HepG2 (cell line): ENCODE results near the gene OAT. TPM values are rescaled to one million over a fixed set of nuclear protein-coding genes. Genes with fewer than 3 reads are reported as not detected.
A peak's percentile ranks its signal among the peaks of the same experiment; 100 is the strongest.

ENCODE experiments used
- ATAC-seq: fragments of 200-7000 bp; cut with Tn5 transposase; 3 replicates; pipeline ENCODE4 v1.9.1; 2020; ENCODE audit warnings: mild to moderate bottlenecking, moderate library complexity
- BruUV-seq: library from RNA; stranded (reverse); fragments of 400-500 nt; replicated peaks from 2 replicates; lab custom pipeline; 2021; lab: Mats Ljungman, UMichigan
- CTCF ChIA-PET: fragments of 300-600 bp; formaldehyde crosslinking; extraction: SDS; loops from one replicate; lab custom pipeline; 2021; ENCODE audit warnings: low total read pairs, inconsistent platforms, low intra/inter-chr PET ratio; lab: Yijun Ruan, JAX
- POLR2A ChIA-PET: fragments of 350-600 bp; sonication (Branson Sonifier 250); formaldehyde crosslinking; loops from one replicate; lab custom pipeline; 2020; ENCODE audit warnings: antibody characterized with exemption, inconsistent platforms; lab: Yijun Ruan, JAX
- DNase-seq: peaks from one replicate; pipeline ENCODE4 v3.0.0-alpha.2; 2015; ENCODE audit warnings: low spot score
- FAIRE-seq: peaks from 3 replicates; lab custom pipeline; 2011; peaks lifted over from hg19 to GRCh38; lab: Jason Lieb, UNC
- H2AFZ ChIP-seq: one replicate; pipeline ENCODE4 v1.6.1; 2011; ENCODE audit warnings: low read length, inconsistent platforms
- H3K27ac ChIP-seq: fragments of 300-600 bp; 3 replicates; pipeline ENCODE4 v1.8.0; 2011; ENCODE audit warnings: mixed run types, mild to moderate bottlenecking, mixed read lengths, low read length, inconsistent platforms; ENCODE audit not compliant: insufficient read depth; ENCODE audit errors: extremely low read length
- H3K27me3 ChIP-seq, 2 experiments: fragments of 200-600 bp in 1 of 2; 2 replicates in 1 of 2; 3 replicates in 1 of 2; pipeline versions ENCODE4 v1.6.0 to v1.8.0; 2011; ENCODE audit warnings: low read length in 2 of 2, mild to moderate bottlenecking in 2 of 2, moderate library complexity in 2 of 2, inconsistent platforms in 1 of 2; ENCODE audit not compliant: insufficient read depth in 2 of 2, control insufficient read depth in 1 of 2
- H3K36me3 ChIP-seq, 2 experiments: fragments of 200-600 bp in 1 of 2; replicated peaks in 1 of 2; 2 replicates in 1 of 2; 3 replicates in 1 of 2; pipeline versions ENCODE4 v1.5.1 to v1.8.0; 2011; ENCODE audit warnings: low read length in 2 of 2, inconsistent platforms in 1 of 2; ENCODE audit not compliant: insufficient read depth in 2 of 2, control insufficient read depth in 1 of 2
- H3K4me1 ChIP-seq: 2 replicates; pipeline ENCODE4 v1.5.1; 2012; ENCODE audit warnings: low read length, inconsistent platforms; ENCODE audit not compliant: insufficient read depth
- H3K4me2 ChIP-seq: 2 replicates; pipeline ENCODE4 v1.6.0; 2011; ENCODE audit warnings: low read depth, low read length, inconsistent platforms
- H3K4me3 ChIP-seq, 3 experiments: fragments of 200-600 bp in 1 of 3; sonication (generic), shearing (Covaris generic) in 1 of 3; replicated peaks in 1 of 3; 2 replicates each; pipeline ENCODE4 v1.5.1; 2011 to 2016; ENCODE audit warnings: low read length in 3 of 3, inconsistent platforms in 2 of 3, low read depth in 2 of 3, mild to moderate bottlenecking in 2 of 3, control low read depth in 1 of 3, mixed read lengths in 1 of 3; ENCODE audit not compliant: insufficient read depth in 1 of 3
- H3K79me2 ChIP-seq: one replicate; pipeline ENCODE4 v1.6.1; 2011; ENCODE audit warnings: low read length, inconsistent platforms; ENCODE audit not compliant: insufficient read depth
- H3K9ac ChIP-seq: 2 replicates; pipeline ENCODE4 v1.6.0; 2011; ENCODE audit warnings: mild to moderate bottlenecking, low read depth, low read length, inconsistent platforms; ENCODE audit not compliant: insufficient read depth
- H3K9me3 ChIP-seq: 2 replicates; pipeline ENCODE4 v1.5.1; 2012; ENCODE audit warnings: mild to moderate bottlenecking, low read length
- H4K20me1 ChIP-seq: 2 replicates; pipeline ENCODE4 v1.6.0; 2011; ENCODE audit warnings: inconsistent platforms, mild to moderate bottlenecking, low read length, moderate library complexity; ENCODE audit not compliant: insufficient read depth
- EP300 ChIP-seq, 3 experiments: sonication (generic) in 1 of 3; formaldehyde crosslinking in 1 of 3; IDR thresholded peaks; 2 replicates each; pipeline versions ENCODE4 v1.5.1 to v1.6.1; 2011 to 2020; ENCODE audit warnings: low read depth in 2 of 3, low read length in 2 of 3, borderline replicate concordance in 1 of 3, improper control_type of control experiment in 1 of 3, mild to moderate bottlenecking in 1 of 3, missing genetic modification reagents in 1 of 3, moderate library complexity in 1 of 3
- IKZF1 ChIP-seq: fragments of 450-650 bp; IDR thresholded peaks from 2 replicates; pipeline ENCODE4 v1.7.1; 2016
- JARID2 ChIP-seq: sonication (generic); formaldehyde crosslinking; IDR thresholded peaks from 2 replicates; pipeline ENCODE4 v1.8.1; 2023; ENCODE audit warnings: missing genetic modification reagents, inconsistent platforms; ENCODE audit not compliant: insufficient replicate concordance
- JUN ChIP-seq: sonication (generic); formaldehyde crosslinking; IDR thresholded peaks from 2 replicates; pipeline ENCODE4 v1.4.0; 2020; ENCODE audit warnings: mild to moderate bottlenecking, missing genetic modification reagents
- KAT8 ChIP-seq: IDR thresholded peaks from 2 replicates; pipeline ENCODE4 v1.6.1; 2016; ENCODE audit warnings: missing genetic modification reagents, missing compliant biosample characterization
- MAFK ChIP-seq, 2 experiments: IDR thresholded peaks in 1 of 2; conservative IDR thresholded peaks in 1 of 2; 2 replicates each; pipeline ENCODE4 v1.6.1; 2011; ENCODE audit warnings: improper control_type of control experiment in 2 of 2, low read length in 2 of 2
- NFE2L2 ChIP-seq: fragments of 150-350 bp; IDR thresholded peaks from 2 replicates; pipeline ENCODE4 v1.6.1; 2014; ENCODE audit warnings: low read length
- SMAD1 ChIP-seq: sonication (generic); formaldehyde crosslinking; IDR thresholded peaks from 2 replicates; pipeline ENCODE4 v1.4.0; 2020; ENCODE audit warnings: missing genetic modification reagents, low read depth, mild to moderate bottlenecking, borderline replicate concordance
- SOX5 ChIP-seq: IDR thresholded peaks from 2 replicates; pipeline ENCODE4 v1.6.1; 2016; ENCODE audit warnings: borderline replicate concordance
- ZNF205 ChIP-seq: IDR thresholded peaks from 2 replicates; pipeline ENCODE4 v1.6.1; 2018; ENCODE audit warnings: missing biosample characterization, missing genetic modification reagents
- ZNF253 ChIP-seq: sonication (generic); formaldehyde crosslinking; IDR thresholded peaks from 2 replicates; pipeline ENCODE4 v1.8.0; 2022; ENCODE audit warnings: mild to moderate bottlenecking, missing genetic modification reagents, borderline replicate concordance
- ZNF639 ChIP-seq: conservative IDR thresholded peaks from 2 replicates; pipeline ENCODE4 v1.6.1; 2018; ENCODE audit warnings: missing genetic modification reagents
- ZNF652 ChIP-seq: IDR thresholded peaks from 2 replicates; pipeline ENCODE4 v1.6.1; 2016; ENCODE audit warnings: low read depth, borderline replicate concordance
- ZNF749 ChIP-seq: sonication (generic); formaldehyde crosslinking; IDR thresholded peaks from 2 replicates; pipeline ENCODE4 v1.8.0; 2022; ENCODE audit warnings: mild to moderate bottlenecking, missing genetic modification reagents, moderate library complexity, borderline replicate concordance
- ZNF75D ChIP-seq: sonication (generic); formaldehyde crosslinking; IDR thresholded peaks from 2 replicates; pipeline ENCODE4 v1.8.1; 2023; ENCODE audit warnings: missing genetic modification reagents, mild to moderate bottlenecking, borderline replicate concordance
- ZUFSP ChIP-seq: sonication (generic); formaldehyde crosslinking; IDR thresholded peaks from 2 replicates; pipeline ENCODE4 v1.9.0; 2021; ENCODE audit warnings: missing genetic modification reagents, mild to moderate bottlenecking, borderline replicate concordance
- WGBS: methylation state at CpG from one replicate; pipeline ENCODE4 v1.1.6; 2017; ENCODE audit warnings: low lambda C conversion rate; 5-methylcytosine and 5-hydroxymethylcytosine counted together
- in situ Hi-C: cut with HindIII; loops from 2 replicates; pipeline ENCODE4 v1.10.0; 2017; ENCODE audit warnings: low pct_unique_long_range_greater_than_20kb; ENCODE audit not compliant: extremely low pct_ligation_motif_present
- intact Hi-C: fragments of 100-400 bp; cut with micrococcal nuclease; formaldehyde crosslinking; loops from one replicate; pipeline ENCODE4 v1.10.0; 2022; ENCODE audit not compliant: unreplicated experiment
- polyA plus RNA-seq, 8 experiments: library from polyadenylated mRNA; depleted of rRNA in 3 of 8; stranded (reverse) in 7 of 8; unstranded in 1 of 8; fragments of >200 nt; fragmentation: Illumina TruSeq in 4 of 8; extraction: Trizol in 4 of 8; gene quantifications; 2 replicates each; pipeline versions ENCODE4 v1.2.1 to v1.2.3, GENCODE V29; 2011 to 2016; ENCODE audit warnings: low read depth in 4 of 8, missing spikeins in 1 of 8, mixed read lengths in 1 of 8; ENCODE audit not compliant: insufficient read depth in 1 of 8
- total RNA-seq, 5 experiments: library from RNA; depleted of rRNA; stranded (reverse); fragments of >200 nt; fragmentation: Illumina TruSeq; extraction: Trizol; gene quantifications; 2 replicates each; pipeline ENCODE4 v1.2.3, GENCODE V29; 2016; ENCODE audit warnings: low read depth in 1 of 5

OAT gene
- total and polyA plus RNA-seq, 2 of the 13 experiments (the other 11 are each of a cell fraction or from before 2014, with no cell fraction given) = 87.8 to 96.7 TPM

- Histone ChIP-seq H4K20me1 (peaks cover 16% of the 10 kb centered on the region), H3K4me1 (peaks cover 43% of the 10 kb centered on the region), H3K36me3 (no peaks in the 10 kb centered on the region), H2AFZ (no peak overlapping the region), H3K79me2 (peaks cover 24% of the 10 kb centered on the region), H3K27ac (no peak overlapping the region), H3K4me3 (no peak overlapping the region), H3K4me2 (no peak overlapping the region), H3K9ac (no peak overlapping the region), H3K9me3 (no peaks in the 10 kb centered on the region), H3K27me3 (peaks cover 0 to 31% of the 10 kb centered on the region in 2 experiments; a peak in 3 of 5 replicates)
- no peak for DNase-seq
- no peak for ATAC-seq
- no TSS peak for BruUV-seq
- 0 out of 4 replicates have a peak, but pooled peaks of 1 of the 2 experiments have one; percentile 19 for TF ChIP-seq MAFK (conservative IDR thresholded peaks at IDR 0.05 in 1 of 2, IDR thresholded peaks at IDR 0.05 in 1 of 2; ENCODE audit: low read length in 2 of 2)
- TF ChIP-seq ZNF205 (CRISPR knock-in tag) = no peak
- FAIRE-seq = no peak
- CTCF ChIA-PET = no interaction called here
- 0% methylated on average over 1 of the region's 1 CpG for WGBS
- in situ Hi-C loops (no loop called here), intact Hi-C loops (no loop called here)
- POLR2A ChIA-PET = interaction anchor here (1.2 kb wide), 1 partner anchor 42 kb away, joined by 4 read pairs; the partner anchor contains the start of gene LHPP
These were observed 1.5 kb upstream of the OAT start for GRCh38 chr10:124420254-124420653.

- no peak overlapping the region for H2AFZ ChIP-seq
- no peak for TF ChIP-seq SMAD1 (CRISPR knock-in tag)
- no peak for TF ChIP-seq ZNF639
- no peak for TF ChIP-seq KAT8 (CRISPR knock-in tag)
- TF ChIP-seq ZNF652 (CRISPR knock-in tag) = no peak
- TF ChIP-seq ZNF749 = no peak
- TF ChIP-seq IKZF1 = no peak
- TF ChIP-seq JUN (CRISPR knock-in tag) = no peak
- no peak for TF ChIP-seq ZNF75D (CRISPR knock-in tag)
- TF ChIP-seq ZUFSP = no peak
- no peak for TF ChIP-seq JARID2 (CRISPR knock-in tag)
- no peak for TF ChIP-seq SOX5 (CRISPR knock-in tag)
- TF ChIP-seq NFE2L2 = no peak
- TF ChIP-seq EP300 (IDR thresholded peaks at IDR 0.05; ENCODE audit: low read depth in 2 of 2, low read length in 2 of 2) = no peak
- no peak for TF ChIP-seq EP300 (CRISPR knock-in tag; IDR thresholded peaks at IDR 0.05; ENCODE audit: borderline replicate concordance)
- no peak for TF ChIP-seq ZNF253 (CRISPR knock-in tag)
- TF ChIP-seq, all 625 proteins: peak for 0
- intact Hi-C loops = loop anchor here (2.0 kb wide), 1 partner anchor 51 kb away; no protein-coding TSS in a partner anchor
- peak overlapping the region; percentile 96 for H3K4me2 ChIP-seq
- in situ Hi-C loops = loop anchor here (5.0 kb wide), 1 partner anchor 43 kb away; the partner anchor contains the start of gene LHPP
- POLR2A ChIA-PET = interaction anchor here (1.0 to 4.3 kb wide), 5 partner anchors 15 to 103 kb away, joined by 6 to 27 read pairs (median 9); partner anchors contain the start of gene LHPP
- 80% methylated on average over 8 of the region's 10 CpGs for WGBS
- H3K27ac ChIP-seq = no peak overlapping the region
- H4K20me1 ChIP-seq = peaks cover 18% of the 10 kb centered on the region
- H3K79me2 ChIP-seq = peaks cover 26% of the 10 kb centered on the region
- H3K9me3 ChIP-seq = no peaks in the 10 kb centered on the region
- peaks cover 0 to 31% of the 10 kb centered on the region in 2 experiments; a peak in 3 of 5 replicates for H3K27me3 ChIP-seq
- no peak for ATAC-seq
- peak overlapping the region in 2 of 3 experiments; percentile 48 to 81; a peak in 3 of 6 replicates for H3K4me3 ChIP-seq
- CTCF ChIA-PET = no interaction called here
- no peak for FAIRE-seq
- BruUV-seq = no TSS peak
- DNase-seq = no peak
- peaks cover 45% of the 10 kb centered on the region for H3K4me1 ChIP-seq
- H3K9ac ChIP-seq = no peak overlapping the region
- H3K36me3 ChIP-seq = no peaks in the 10 kb centered on the region
These were observed 912 bp upstream of the OAT start for GRCh38 chr10:124419635-124420034.
